K562 (cell line): Measurements from ENCODE around the gene FNBP1. TPM values are rescaled to one million over a fixed set of nuclear protein-coding genes. Genes with fewer than 3 reads are reported as not detected.

Source experiments
- BMI1 ChIP-seq: fragments of 150-350 bp; IDR thresholded peaks from 2 replicates; pipeline ENCODE4 v1.6.1; 2014; ENCODE audit warnings: low read length
- CHD1 ChIP-seq: fragments of 200-600 bp; sonication (generic); IDR thresholded peaks from one replicate; pipeline ENCODE4 v1.6.1; 2012; ENCODE audit warnings: mild to moderate bottlenecking, moderate library complexity, low read length, inconsistent platforms
- ESRRB ChIP-seq: fragments of 250-450 bp; sonication (Bioruptor Pico); IDR thresholded peaks from 2 replicates; pipeline ENCODE4 v1.5.0; 2020; ENCODE audit warnings: mild to moderate bottlenecking, moderate library complexity, borderline replicate concordance
- FOXK1 ChIP-seq: sonication (generic); formaldehyde crosslinking; IDR thresholded peaks from 2 replicates; pipeline ENCODE4 v1.8.0; 2022; ENCODE audit warnings: missing genetic modification reagents, mild to moderate bottlenecking, borderline replicate concordance
- HSF4 ChIP-seq: fragments of 250-450 bp; sonication (Bioruptor Pico); IDR thresholded peaks from 2 replicates; pipeline ENCODE4 v2.1.2; 2022; ENCODE audit warnings: mild to moderate bottlenecking, moderate library complexity, borderline replicate concordance
- JUN ChIP-seq, 2 experiments: sonication (generic) in 1 of 2; formaldehyde crosslinking in 1 of 2; IDR thresholded peaks; 2 replicates each; pipeline versions ENCODE4 v1.6.1 to v1.8.0; 2012 to 2022; ENCODE audit warnings: borderline replicate concordance in 2 of 2, mild to moderate bottlenecking in 2 of 2, improper control_type of control experiment in 1 of 2, low read depth in 1 of 2, low read length in 1 of 2, missing genetic modification reagents in 1 of 2
- MCM3 ChIP-seq: fragments of 450-650 bp; IDR thresholded peaks from 2 replicates; pipeline ENCODE4 v1.6.1; 2016
- NCOA2 ChIP-seq, 2 experiments: fragments of 450-650 bp; IDR thresholded peaks; 2 replicates each; pipeline ENCODE4 v1.6.1; 2018; ENCODE audit warnings: mild to moderate bottlenecking in 2 of 2, moderate library complexity in 1 of 2; ENCODE audit not compliant: partially characterized antibody in 2 of 2
- NFYB ChIP-seq: IDR thresholded peaks from 2 replicates; pipeline ENCODE4 v1.6.1; 2011; ENCODE audit warnings: mild to moderate bottlenecking, moderate library complexity; ENCODE audit not compliant: insufficient read length; ENCODE audit errors: extremely low read depth
- PTTG1 ChIP-seq: fragments of 450-650 bp; IDR thresholded peaks from 2 replicates; pipeline ENCODE4 v1.6.1; 2016; ENCODE audit warnings: low read depth, mild to moderate bottlenecking, missing genetic modification characterization, missing compliant biosample characterization
- YY1 ChIP-seq, 3 experiments: IDR thresholded peaks; 2 replicates each; pipeline ENCODE4 v1.6.1; 2011; ENCODE audit warnings: low read length in 2 of 3, mild to moderate bottlenecking in 2 of 3, moderate library complexity in 2 of 3, borderline replicate concordance in 1 of 3, control low read depth in 1 of 3, low read depth in 1 of 3; ENCODE audit not compliant: insufficient read depth in 3 of 3, insufficient replicate concordance in 2 of 3, control insufficient read depth in 1 of 3, insufficient read length in 1 of 3; ENCODE audit errors: extremely low read depth in 1 of 3
- ZNF707 ChIP-seq: fragments of 250-450 bp; sonication (Bioruptor Pico); conservative IDR thresholded peaks from 2 replicates; pipeline ENCODE4 v1.8.0; 2022; ENCODE audit warnings: inconsistent platforms, mild to moderate bottlenecking, moderate library complexity
- ZNF830 ChIP-seq: fragments of 250-450 bp; sonication (Bioruptor Pico); IDR thresholded peaks from 2 replicates; pipeline ENCODE4 v1.5.0; 2021; ENCODE audit warnings: mild to moderate bottlenecking
- polyA plus RNA-seq, 8 experiments: library from polyadenylated mRNA; depleted of rRNA in 4 of 8; stranded (reverse) in 5 of 8; unstranded in 3 of 8; fragments of >200 nt; fragmentation: Nextera tagmentation in 2 of 8; fragmentation: Illumina TruSeq in 1 of 8; extraction: Ambion mirVana in 2 of 8; extraction: Trizol in 1 of 8; gene quantifications; 2 replicates each; pipeline versions ENCODE4 v1.2.1 to v1.2.3, GENCODE V29; 2011 to 2014; ENCODE audit warnings: inconsistent platforms in 1 of 8, missing spikeins in 1 of 8
- total RNA-seq, 7 experiments: library from RNA; depleted of rRNA in 6 of 7; stranded (reverse); fragments of >200 nt in 6 of 7; fragmentation: Illumina TruSeq in 2 of 7; extraction: Trizol in 2 of 7; gene quantifications; 2 replicates each; pipeline versions ENCODE4 v1.2.1 to v1.2.3, GENCODE V29; 2011 to 2021; ENCODE audit warnings: low replicate concordance in 1 of 7
- TF ChIP-seq, protein P1 (sequence below): fragments of 200-800 bp; sonication (Bioruptor generic); IDR thresholded peaks from 2 replicates; pipeline ENCODE4 v1.6.1; 2017; ENCODE audit warnings: missing genetic modification characterization, missing compliant biosample characterization
- TF ChIP-seq, protein P2 (sequence below): sonication (generic); formaldehyde crosslinking; IDR thresholded peaks from 2 replicates; pipeline ENCODE4 v1.8.1; 2022; ENCODE audit warnings: missing genetic modification reagents
- TF ChIP-seq, protein P3 (sequence below): sonication (generic); formaldehyde crosslinking; IDR thresholded peaks from 2 replicates; pipeline ENCODE4 v1.8.1; 2022; ENCODE audit warnings: missing genetic modification reagents
- TF ChIP-seq, protein P4 (sequence below): sonication (generic); formaldehyde crosslinking; IDR thresholded peaks from 2 replicates; pipeline ENCODE4 v1.4.0; 2020; ENCODE audit warnings: mild to moderate bottlenecking, missing genetic modification reagents
- TF ChIP-seq, protein P5 (sequence below): IDR thresholded peaks from 2 replicates; pipeline ENCODE4 v1.6.1; 2012; ENCODE audit warnings: low read depth, low read length, improper control_type of control experiment, borderline replicate concordance

The FNBP1 gene
- total and polyA plus RNA-seq, 9 of the 15 experiments (the other 6 are each of a cell fraction or from before 2014, with no cell fraction given), result 1.8 to 14.9 (median 7.6) TPM

DNA sequence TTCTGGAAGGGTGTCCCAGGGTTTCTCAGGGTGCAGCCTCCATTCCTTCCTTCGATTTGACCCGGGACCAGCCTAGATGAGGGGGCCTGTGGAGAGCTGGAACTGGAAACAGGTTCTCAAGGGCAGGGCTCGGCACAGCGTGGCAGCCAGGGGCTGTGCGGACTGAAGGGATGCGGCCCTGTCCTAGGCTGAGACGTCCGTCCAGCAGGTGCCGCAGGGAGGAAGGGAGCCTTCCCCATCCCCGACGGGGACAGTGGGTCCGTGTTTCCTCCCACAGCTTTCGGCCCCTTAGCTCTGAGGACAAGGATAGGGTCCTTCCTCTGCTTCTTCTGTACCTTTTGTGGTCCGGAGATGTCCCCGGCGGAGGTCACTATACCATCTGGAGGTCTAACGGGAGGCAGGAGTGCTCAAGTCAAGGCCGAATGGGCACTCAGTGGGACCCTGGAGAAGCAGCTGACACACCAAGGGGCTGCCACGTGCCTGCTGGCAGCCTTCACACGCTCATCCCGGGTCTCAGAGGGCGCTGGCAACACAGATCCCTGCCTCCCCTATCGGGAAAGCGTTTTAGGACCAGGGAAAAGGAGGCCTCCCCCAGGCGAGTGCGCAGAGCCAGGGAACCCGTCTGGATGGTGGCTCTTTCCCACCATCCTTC lies 157.8 kb downstream of the FNBP1 start (continued):
- no peak for TF ChIP-seq ZNF707 (CRISPR knock-in tag)
- TF ChIP-seq, protein P1, sequence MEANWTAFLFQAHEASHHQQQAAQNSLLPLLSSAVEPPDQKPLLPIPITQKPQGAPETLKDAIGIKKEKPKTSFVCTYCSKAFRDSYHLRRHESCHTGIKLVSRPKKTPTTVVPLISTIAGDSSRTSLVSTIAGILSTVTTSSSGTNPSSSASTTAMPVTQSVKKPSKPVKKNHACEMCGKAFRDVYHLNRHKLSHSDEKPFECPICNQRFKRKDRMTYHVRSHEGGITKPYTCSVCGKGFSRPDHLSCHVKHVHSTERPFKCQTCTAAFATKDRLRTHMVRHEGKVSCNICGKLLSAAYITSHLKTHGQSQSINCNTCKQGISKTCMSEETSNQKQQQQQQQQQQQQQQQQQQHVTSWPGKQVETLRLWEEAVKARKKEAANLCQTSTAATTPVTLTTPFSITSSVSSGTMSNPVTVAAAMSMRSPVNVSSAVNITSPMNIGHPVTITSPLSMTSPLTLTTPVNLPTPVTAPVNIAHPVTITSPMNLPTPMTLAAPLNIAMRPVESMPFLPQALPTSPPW (CRISPR knock-in tag), result no peak
- TF ChIP-seq, protein P2, sequence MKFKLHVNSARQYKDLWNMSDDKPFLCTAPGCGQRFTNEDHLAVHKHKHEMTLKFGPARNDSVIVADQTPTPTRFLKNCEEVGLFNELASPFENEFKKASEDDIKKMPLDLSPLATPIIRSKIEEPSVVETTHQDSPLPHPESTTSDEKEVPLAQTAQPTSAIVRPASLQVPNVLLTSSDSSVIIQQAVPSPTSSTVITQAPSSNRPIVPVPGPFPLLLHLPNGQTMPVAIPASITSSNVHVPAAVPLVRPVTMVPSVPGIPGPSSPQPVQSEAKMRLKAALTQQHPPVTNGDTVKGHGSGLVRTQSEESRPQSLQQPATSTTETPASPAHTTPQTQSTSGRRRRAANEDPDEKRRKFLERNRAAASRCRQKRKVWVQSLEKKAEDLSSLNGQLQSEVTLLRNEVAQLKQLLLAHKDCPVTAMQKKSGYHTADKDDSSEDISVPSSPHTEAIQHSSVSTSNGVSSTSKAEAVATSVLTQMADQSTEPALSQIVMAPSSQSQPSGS (CRISPR knock-in tag), result no peak
- TF ChIP-seq, protein P3, sequence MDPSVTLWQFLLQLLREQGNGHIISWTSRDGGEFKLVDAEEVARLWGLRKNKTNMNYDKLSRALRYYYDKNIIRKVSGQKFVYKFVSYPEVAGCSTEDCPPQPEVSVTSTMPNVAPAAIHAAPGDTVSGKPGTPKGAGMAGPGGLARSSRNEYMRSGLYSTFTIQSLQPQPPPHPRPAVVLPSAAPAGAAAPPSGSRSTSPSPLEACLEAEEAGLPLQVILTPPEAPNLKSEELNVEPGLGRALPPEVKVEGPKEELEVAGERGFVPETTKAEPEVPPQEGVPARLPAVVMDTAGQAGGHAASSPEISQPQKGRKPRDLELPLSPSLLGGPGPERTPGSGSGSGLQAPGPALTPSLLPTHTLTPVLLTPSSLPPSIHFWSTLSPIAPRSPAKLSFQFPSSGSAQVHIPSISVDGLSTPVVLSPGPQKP, result no peak
- no peak for TF ChIP-seq PTTG1 (tag)
- TF ChIP-seq, protein P4, sequence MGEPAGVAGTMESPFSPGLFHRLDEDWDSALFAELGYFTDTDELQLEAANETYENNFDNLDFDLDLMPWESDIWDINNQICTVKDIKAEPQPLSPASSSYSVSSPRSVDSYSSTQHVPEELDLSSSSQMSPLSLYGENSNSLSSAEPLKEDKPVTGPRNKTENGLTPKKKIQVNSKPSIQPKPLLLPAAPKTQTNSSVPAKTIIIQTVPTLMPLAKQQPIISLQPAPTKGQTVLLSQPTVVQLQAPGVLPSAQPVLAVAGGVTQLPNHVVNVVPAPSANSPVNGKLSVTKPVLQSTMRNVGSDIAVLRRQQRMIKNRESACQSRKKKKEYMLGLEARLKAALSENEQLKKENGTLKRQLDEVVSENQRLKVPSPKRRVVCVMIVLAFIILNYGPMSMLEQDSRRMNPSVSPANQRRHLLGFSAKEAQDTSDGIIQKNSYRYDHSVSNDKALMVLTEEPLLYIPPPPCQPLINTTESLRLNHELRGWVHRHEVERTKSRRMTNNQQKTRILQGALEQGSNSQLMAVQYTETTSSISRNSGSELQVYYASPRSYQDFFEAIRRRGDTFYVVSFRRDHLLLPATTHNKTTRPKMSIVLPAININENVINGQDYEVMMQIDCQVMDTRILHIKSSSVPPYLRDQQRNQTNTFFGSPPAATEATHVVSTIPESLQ (CRISPR knock-in tag), result no peak
- no peak for TF ChIP-seq NFYB
- no peak for TF ChIP-seq ESRRB (CRISPR knock-in tag)
- TF ChIP-seq ZNF830 (CRISPR knock-in tag), result no peak
- TF ChIP-seq CHD1, result peak; percentile 92
- TF ChIP-seq MCM3, result no peak
- TF ChIP-seq, protein P5, sequence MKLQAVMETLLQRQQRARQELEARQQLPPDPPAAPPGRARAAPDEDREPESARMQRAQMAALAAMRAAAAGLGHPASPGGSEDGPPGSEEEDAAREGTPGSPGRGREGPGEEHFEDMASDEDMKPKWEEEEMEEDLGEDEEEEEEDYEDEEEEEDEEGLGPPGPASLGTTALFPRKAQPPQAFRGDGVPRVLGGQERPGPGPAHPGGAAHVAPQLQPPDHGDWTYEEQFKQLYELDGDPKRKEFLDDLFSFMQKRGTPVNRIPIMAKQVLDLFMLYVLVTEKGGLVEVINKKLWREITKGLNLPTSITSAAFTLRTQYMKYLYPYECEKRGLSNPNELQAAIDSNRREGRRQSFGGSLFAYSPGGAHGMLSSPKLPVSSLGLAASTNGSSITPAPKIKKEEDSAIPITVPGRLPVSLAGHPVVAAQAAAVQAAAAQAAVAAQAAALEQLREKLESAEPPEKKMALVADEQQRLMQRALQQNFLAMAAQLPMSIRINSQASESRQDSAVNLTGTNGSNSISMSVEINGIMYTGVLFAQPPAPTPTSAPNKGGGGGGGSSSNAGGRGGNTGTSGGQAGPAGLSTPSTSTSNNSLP, result no peak
- no peak for TF ChIP-seq NCOA2 (IDR thresholded peaks at IDR 0.05; ENCODE audit: partially characterized antibody in 2 of 2)
- no peak for TF ChIP-seq FOXK1 (CRISPR knock-in tag)
- TF ChIP-seq BMI1, result no peak
- TF ChIP-seq JUN (IDR thresholded peaks at IDR 0.05; ENCODE audit: borderline replicate concordance, low read depth, low read length), result no peak
- TF ChIP-seq JUN (CRISPR knock-in tag; IDR thresholded peaks at IDR 0.05; ENCODE audit: borderline replicate concordance), result no peak
- TF ChIP-seq HSF4 (CRISPR knock-in tag), result no peak
- peak in 1 of 3 experiments; percentile 54 for TF ChIP-seq YY1 (IDR thresholded peaks at IDR 0.05; ENCODE audit: borderline replicate concordance in 1 of 3, control insufficient read depth in 1 of 3, extremely low read depth in 1 of 3, insufficient read depth in 3 of 3, insufficient read length in 1 of 3, insufficient replicate concordance in 2 of 3, low read depth in 1 of 3, low read length in 2 of 3)
